Measurements from ENCODE around the gene OR2G3.

The OR2G3 gene

DNA sequence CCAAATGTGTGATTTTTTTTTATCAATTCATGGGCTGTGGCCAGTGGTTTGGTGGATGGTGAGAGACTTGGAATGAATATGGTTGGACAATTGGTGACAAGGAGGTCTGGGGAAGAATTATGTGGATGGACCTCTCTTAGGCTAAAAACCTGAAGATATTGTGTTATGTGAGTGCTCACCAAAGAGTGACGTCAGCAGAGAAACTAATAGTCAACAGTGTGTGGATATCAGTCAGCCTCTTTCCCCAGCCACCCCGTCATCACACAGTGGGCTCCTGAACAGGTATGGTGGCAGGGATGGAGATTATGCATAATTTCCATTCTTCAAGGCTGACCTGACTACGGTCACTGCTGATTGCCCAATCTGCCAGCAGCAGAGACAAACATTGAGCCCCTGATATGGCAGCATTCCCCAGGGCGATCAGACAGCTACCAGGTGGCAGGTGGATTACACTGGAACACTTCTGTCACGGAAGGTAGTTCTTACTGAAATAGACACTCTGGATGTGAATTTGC is 26.4 kb upstream of the OR2G3 start:
- TF ChIP-seq CTCF (IDR thresholded peaks at IDR 0.05), result no peak

DNA sequence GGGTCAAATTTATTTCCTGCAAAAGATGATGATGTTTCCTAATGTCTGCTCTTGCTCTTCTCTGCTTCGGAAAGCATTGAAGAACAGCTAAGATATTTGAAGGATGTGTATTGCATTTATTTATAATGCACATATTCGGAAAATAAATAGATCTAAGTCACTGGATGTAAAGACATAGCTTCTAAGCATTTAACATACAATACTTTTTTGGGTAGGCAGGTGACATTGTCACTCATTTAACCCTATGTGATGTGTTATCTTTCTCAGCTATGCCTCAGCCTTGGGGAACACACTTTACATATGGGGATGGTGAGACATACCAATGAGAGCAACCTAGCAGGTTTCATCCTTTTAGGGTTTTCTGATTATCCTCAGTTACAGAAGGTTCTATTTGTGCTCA is 17.3 kb upstream of the OR2G3 start, which contains the start of gene OR2G2:
OR2G2 (plus strand) TSS at position 301 of the 400 bp plus-strand sequence; CDS start at position 301, 0 bp downstream.
- TF ChIP-seq CTCF (IDR thresholded peaks at IDR 0.05), result no peak

DNA sequence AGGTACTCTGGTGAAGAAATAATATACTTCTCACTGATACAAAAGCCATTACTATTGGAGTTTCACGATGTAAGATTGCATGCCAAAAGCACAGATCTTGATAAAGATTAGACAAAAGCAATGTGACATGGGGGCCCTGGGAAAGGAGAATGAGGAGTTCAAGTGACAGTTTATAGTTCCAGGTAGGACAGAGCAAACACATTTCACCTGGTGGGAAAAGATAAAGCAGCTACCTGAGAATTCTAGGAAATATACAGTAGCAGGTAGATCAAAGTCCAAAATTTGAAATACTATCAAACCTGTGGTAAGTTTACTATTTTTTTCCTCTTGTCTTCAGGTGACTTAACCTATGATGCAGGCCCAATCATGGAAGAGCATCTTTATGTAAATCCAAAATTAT is 8.0 kb downstream of the OR2G3 start:
- TF ChIP-seq CTCF (IDR thresholded peaks at IDR 0.05), result no peak

- no peak for TF ChIP-seq CTCF (IDR thresholded peaks at IDR 0.05)
These were observed 9.2 kb downstream of the OR2G3 start for GRCh38 chr1:247614625-247615024.

DNA sequence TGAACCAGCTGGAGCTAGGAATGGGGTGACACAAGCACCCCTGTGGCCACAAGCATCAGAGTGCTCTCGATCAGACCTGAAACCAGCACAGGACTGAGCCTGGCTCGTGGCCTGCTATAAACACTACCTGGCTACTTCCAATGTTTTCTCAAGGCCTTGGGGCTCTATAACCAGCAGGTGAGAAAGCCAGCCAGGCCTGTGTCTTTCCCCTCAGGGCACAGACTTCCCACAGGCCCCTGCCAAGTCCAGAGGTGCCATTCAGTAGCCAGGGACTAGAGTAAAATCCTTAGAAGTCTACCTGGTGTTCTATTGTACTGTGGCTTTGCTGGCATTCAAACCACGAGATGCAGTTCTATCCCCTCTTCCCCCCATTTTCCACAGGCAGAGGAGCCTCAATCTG is 22.6 kb downstream of the OR2G3 start:
- TF ChIP-seq CTCF (IDR thresholded peaks at IDR 0.05), result no peak

DNA sequence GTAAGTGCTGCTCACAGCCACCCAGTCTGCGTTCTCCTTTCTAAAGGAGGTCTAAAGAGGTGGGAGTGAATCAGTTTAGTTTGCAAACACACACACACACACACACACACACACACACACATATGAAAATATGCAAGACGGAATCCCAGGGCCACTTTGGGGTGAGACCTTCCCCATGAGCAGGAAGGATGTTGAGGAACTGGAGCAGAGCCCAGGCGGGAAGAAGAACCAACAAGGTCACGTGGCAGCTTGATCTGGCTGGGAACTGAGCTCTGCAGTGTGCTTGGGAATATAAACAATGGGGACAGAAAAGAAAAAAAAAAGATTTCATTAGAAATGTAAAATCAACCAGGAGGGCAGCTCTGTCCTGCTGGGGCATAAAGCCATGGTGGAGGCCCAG is 32.6 kb downstream of the OR2G3 start:
- TF ChIP-seq CTCF (IDR thresholded peaks at IDR 0.05), result no peak

GRCh38 chr1:247638781-247639180 is 33.4 kb downstream of the OR2G3 start:
- no peak for TF ChIP-seq CTCF (IDR thresholded peaks at IDR 0.05)

DNA sequence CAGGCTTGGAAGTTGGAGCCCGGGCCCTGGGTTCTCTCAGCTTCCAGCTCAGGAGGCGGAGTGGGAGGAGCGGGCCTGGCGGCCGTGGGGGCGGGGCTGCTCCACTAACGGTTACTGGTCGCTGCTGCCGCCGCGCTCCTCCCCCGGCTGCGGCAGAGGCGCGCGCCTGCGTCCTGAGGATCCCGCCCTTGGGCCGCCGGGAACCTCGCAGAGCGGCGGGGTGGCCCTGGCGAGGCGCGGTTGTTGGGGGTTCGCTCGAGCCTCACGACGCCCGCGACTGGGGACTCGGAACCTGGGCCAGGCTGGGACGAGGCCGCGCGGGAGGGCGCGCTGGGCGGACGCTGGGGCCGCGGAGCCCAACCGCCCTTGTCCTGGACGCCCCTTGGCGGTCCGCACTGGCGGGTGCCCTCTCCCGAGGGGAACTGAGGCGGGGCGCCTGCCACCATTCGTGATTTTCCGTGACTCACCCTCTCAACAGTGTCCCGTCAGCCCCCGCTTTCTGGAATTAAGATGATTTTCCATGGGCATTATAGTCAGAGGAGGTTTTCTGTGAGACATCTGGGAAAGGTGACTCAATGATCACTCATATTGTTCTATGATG is 34.1 kb downstream of the OR2G3 start:
- no peak for TF ChIP-seq CTCF (IDR thresholded peaks at IDR 0.05)

Measured in LNCAP (cell line).